ENCODE results near the gene ATP2B2. TPM values are rescaled to one million over a fixed set of nuclear protein-coding genes. Genes with fewer than 3 reads are reported as not detected.

ATP2B2 gene
- total RNA-seq, 4 donors from 2014 or later = 0.11 to 0.42 (median 0.15) TPM; not detected in 1

DNA sequence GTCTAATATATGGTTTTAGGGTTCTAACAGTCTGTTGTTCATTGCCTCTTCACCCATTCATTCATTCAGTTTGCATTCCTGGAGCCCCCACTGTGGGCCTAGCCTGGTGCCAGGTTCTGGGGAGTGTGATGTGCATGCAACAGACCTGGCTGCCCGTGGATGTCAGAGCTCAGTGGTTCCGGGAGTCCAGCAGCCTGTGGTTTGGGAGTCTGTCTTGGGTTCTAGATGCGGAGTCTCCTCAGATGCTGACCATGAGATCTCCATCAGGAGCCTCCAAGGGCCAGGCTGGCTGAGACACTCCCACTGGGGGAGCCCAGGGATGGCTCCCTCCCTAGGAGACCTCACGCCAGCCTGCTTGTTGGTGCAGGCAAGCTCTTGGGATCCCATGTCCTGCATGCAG lies 92.3 kb downstream of the ATP2B2 start:
- 69 to 92% methylated on average over 3 of the region's 4 CpGs for WGBS, 2 donors
- Histone ChIP-seq H3K36me3 (no peaks in the 10 kb centered on the region), H3K27ac (no peak overlapping the region), H3K27me3 (no peaks in the 10 kb centered on the region), H3K9me3 (no peaks in the 10 kb centered on the region), H3K4me3 (replicated peaks in 1 of 3) (no peak overlapping the region), H3K4me1 (no peaks in the 10 kb centered on the region)
- TF ChIP-seq POLR2A (IDR thresholded peaks at IDR 0.05) = no peak
- TF ChIP-seq, protein P1, sequence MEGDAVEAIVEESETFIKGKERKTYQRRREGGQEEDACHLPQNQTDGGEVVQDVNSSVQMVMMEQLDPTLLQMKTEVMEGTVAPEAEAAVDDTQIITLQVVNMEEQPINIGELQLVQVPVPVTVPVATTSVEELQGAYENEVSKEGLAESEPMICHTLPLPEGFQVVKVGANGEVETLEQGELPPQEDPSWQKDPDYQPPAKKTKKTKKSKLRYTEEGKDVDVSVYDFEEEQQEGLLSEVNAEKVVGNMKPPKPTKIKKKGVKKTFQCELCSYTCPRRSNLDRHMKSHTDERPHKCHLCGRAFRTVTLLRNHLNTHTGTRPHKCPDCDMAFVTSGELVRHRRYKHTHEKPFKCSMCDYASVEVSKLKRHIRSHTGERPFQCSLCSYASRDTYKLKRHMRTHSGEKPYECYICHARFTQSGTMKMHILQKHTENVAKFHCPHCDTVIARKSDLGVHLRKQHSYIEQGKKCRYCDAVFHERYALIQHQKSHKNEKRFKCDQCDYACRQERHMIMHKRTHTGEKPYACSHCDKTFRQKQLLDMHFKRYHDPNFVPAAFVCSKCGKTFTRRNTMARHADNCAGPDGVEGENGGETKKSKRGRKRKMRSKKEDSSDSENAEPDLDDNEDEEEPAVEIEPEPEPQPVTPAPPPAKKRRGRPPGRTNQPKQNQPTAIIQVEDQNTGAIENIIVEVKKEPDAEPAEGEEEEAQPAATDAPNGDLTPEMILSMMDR (IDR thresholded peaks at IDR 0.05) = no peak
- no peak for DNase-seq
- intact Hi-C loops (cut with DNase I) = no loop called here

DNA sequence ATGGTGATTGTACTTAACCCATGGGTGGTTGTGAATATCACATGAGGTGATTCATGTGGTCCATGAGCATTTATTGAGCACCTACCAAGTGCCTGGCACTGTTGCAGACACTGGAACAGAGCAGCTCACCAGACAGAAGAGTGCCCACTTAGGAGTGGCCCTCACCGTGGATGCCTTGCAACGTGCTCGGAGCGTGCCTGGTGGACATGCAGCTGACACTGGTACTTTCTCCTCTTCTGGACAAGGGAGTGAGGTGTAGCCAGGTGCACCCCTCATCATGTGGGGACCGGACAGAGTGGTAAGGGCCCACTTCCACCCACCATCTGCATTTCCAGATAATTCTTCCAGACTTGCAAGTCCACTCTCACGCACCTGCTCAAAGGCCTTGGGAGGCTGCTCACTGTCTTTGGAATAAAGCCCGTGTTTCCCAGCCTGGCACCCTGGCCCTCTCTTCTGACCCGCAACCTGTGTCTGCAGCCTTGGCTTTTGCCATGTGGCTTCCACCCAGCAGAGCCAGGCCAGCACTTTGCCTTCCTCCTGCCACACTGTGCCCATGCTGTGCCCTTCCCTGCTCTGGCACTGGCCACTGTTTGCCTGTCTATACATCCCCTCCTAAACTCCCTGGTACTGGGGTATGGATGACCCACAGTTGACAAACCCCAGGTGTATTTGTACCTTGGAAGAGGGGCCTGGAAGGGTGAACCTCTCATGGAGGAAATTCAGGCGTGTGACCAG lies 93.6 kb downstream of the ATP2B2 start:
- Histone ChIP-seq H3K9me3 (no peaks in the 10 kb centered on the region), H3K4me1 (no peaks in the 10 kb centered on the region), H3K4me3 (replicated peaks in 1 of 3) (no peak overlapping the region), H3K27me3 (no peaks in the 10 kb centered on the region), H3K27ac (no peak overlapping the region), H3K36me3 (no peaks in the 10 kb centered on the region)
- WGBS, 2 donors = 86 to 90% methylated on average over 5 to 9 of the region's 9 CpGs
- intact Hi-C loops (cut with DNase I) = no loop called here
- no peak for TF ChIP-seq POLR2A (IDR thresholded peaks at IDR 0.05)
- TF ChIP-seq, protein P1 (IDR thresholded peaks at IDR 0.05) = no peak
- no peak for DNase-seq

DNA sequence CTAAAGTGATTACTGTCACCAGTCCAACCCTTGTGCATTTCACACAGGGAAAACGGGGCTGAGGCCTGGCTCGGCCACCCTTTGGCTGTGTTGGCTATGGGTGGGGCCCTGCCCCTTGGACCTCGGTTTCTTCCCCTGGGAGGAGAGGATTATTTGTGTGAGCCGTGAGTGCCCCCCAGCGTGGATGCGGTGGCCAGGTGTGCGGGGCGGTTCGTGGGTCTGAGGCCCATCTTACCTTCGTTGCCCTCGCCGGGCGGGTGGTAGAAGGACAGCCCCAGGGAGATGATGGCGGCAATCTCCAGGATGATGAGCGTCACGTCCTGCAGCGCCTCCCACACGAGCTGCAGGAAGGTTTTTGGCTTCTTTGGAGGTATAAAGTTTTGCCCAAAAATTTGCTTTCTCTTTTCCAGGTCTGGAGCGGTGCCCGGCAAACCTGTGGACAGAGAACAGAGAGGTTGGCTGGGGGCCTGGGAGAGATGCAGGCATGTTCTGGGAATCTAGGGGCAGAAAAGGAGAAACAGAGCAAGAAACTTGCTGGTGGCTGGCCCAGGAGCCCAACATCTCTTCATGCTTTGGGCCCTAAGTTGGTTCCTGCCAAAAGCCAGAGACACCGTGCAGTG lies 94.9 kb downstream of the ATP2B2 start:
- no peaks in the 10 kb centered on the region for H3K27me3 ChIP-seq
- H3K9me3 ChIP-seq = no peaks in the 10 kb centered on the region
- intact Hi-C loops (cut with DNase I) = no loop called here
- 83 to 86% methylated on average over 17 to 21 of the region's 21 CpGs for WGBS, 2 donors
- no peaks in the 10 kb centered on the region for H3K4me1 ChIP-seq
- H3K27ac ChIP-seq = no peak overlapping the region
- H3K4me3 ChIP-seq (replicated peaks in 1 of 3) = no peak overlapping the region
- no peak for DNase-seq
- no peaks in the 10 kb centered on the region for H3K36me3 ChIP-seq
- TF ChIP-seq POLR2A (IDR thresholded peaks at IDR 0.05) = no peak
- TF ChIP-seq, protein P1 (IDR thresholded peaks at IDR 0.05) = no peak

DNA sequence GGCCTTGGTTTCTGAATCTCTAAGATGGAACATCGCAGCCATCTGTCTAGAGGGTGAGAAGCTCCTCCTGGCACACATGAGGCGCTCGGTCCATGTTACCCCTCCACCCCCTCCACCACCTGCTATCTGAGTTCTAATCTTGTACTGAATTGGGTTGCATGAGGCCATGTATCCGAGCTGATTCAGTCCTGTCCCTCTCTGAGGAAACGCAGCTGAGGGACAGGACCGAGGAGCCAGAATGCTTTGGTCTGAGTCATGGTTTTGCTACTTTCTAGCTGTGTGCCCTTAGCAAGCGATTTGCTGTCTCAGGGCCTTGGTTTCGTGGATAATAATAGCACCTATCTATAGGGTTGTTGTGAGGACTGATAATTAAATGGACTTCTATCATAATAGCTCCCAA lies 96.7 kb downstream of the ATP2B2 start:
- Histone ChIP-seq H3K4me3 (replicated peaks in 1 of 3) (no peak overlapping the region), H3K9me3 (no peaks in the 10 kb centered on the region), H3K4me1 (no peaks in the 10 kb centered on the region), H3K27ac (no peak overlapping the region), H3K27me3 (no peaks in the 10 kb centered on the region), H3K36me3 (no peaks in the 10 kb centered on the region)
- TF ChIP-seq, protein P1 (IDR thresholded peaks at IDR 0.05) = no peak
- TF ChIP-seq POLR2A (IDR thresholded peaks at IDR 0.05) = no peak
- no peak for DNase-seq
- 86 to 88% methylated on average over 8 of the region's 8 CpGs for WGBS, 2 donors
- intact Hi-C loops (cut with DNase I) = no loop called here

DNA sequence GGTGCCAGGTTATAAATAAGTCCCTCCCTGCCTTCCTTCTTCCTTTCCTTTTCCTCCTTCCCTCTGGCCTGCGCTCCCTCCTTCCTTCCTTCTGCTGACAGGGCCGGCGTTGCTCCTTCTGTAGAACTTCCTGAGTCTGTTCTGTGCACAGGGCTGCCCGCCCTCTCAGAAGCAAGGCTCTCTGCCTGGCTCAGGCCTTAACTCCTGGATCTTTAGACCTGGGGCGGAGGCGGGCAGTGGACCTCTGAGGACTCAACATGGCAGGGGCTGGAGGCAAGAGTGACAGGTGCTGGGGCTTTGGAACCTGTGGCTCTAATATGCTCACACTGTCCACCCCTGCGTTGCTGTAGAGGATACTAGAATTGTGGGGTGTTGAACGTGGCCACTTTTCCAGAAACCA lies 98.0 kb downstream of the ATP2B2 start:
- no peak for TF ChIP-seq POLR2A (IDR thresholded peaks at IDR 0.05)
- TF ChIP-seq, protein P1 (IDR thresholded peaks at IDR 0.05) = no peak
- Histone ChIP-seq H3K27me3 (no peaks in the 10 kb centered on the region), H3K27ac (no peak overlapping the region), H3K4me1 (no peaks in the 10 kb centered on the region), H3K9me3 (no peaks in the 10 kb centered on the region), H3K36me3 (no peaks in the 10 kb centered on the region), H3K4me3 (replicated peaks in 1 of 3) (no peak overlapping the region)
- intact Hi-C loops (cut with DNase I) = no loop called here
- WGBS, 2 donors = 76 to 84% methylated on average over 5 to 8 of the region's 8 CpGs
- no peak for DNase-seq

Data from thyroid gland (tissue), 4 donors.